Hepatocyte (in vitro differentiated cells): ENCODE data around the gene PPP5C. TPM values are rescaled to one million over a fixed set of nuclear protein-coding genes. Genes with fewer than 3 reads are reported as not detected.
A peak's percentile ranks its signal among the peaks of the same experiment; 100 is the strongest.

ENCODE experiments used
- DNase-seq: peaks from one replicate; pipeline ENCODE4 v3.0.0-alpha.2; 2016; ENCODE audit warnings: low spot score
- H2AFZ ChIP-seq: fragments of 200-600 bp; sonication (generic); 2 replicates; pipeline ENCODE4 v1.6.0; 2016; ENCODE audit warnings: antibody characterized with exemption, mild to moderate bottlenecking
- H3K27ac ChIP-seq: fragments of 200-600 bp; sonication (generic); 2 replicates; pipeline ENCODE4 v1.5.1; 2016; ENCODE audit warnings: mild to moderate bottlenecking
- H3K27me3 ChIP-seq: fragments of 200-600 bp; sonication (generic); 2 replicates; pipeline ENCODE4 v1.6.1; 2016
- H3K36me3 ChIP-seq: fragments of 200-600 bp; sonication (generic); replicated peaks from 2 replicates; pipeline ENCODE4 v1.5.1; 2016; ENCODE audit warnings: low read depth; ENCODE audit not compliant: insufficient read depth
- H3K4me1 ChIP-seq: fragments of 200-600 bp; sonication (generic); 2 replicates; pipeline ENCODE4 v1.5.1; 2016; ENCODE audit warnings: mild to moderate bottlenecking, moderate library complexity; ENCODE audit not compliant: insufficient read depth
- H3K4me2 ChIP-seq: fragments of 200-600 bp; sonication (generic); 2 replicates; pipeline ENCODE4 v1.6.0; 2016
- H3K4me3 ChIP-seq: fragments of 200-600 bp; sonication (generic); 2 replicates; pipeline ENCODE4 v1.5.1; 2016; ENCODE audit warnings: mild to moderate bottlenecking
- H3K79me2 ChIP-seq: fragments of 200-600 bp; sonication (generic); 2 replicates; pipeline ENCODE4 v1.6.0; 2017; ENCODE audit warnings: mild to moderate bottlenecking
- H3K9me2 ChIP-seq: fragments of 200-600 bp; sonication (generic); replicated peaks from 2 replicates; pipeline ENCODE4 v1.6.0; 2017; ENCODE audit warnings: mild to moderate bottlenecking; ENCODE audit not compliant: insufficient read depth
- H3K9me3 ChIP-seq: fragments of 200-600 bp; sonication (generic); 2 replicates; pipeline ENCODE4 v1.5.1; 2016; ENCODE audit warnings: low read depth, mild to moderate bottlenecking
- H4K20me1 ChIP-seq: fragments of 200-600 bp; sonication (generic); 2 replicates; pipeline ENCODE4 v1.6.0; 2016; ENCODE audit warnings: mild to moderate bottlenecking; ENCODE audit not compliant: insufficient read depth, poor library complexity, severe bottlenecking
- EZH2 ChIP-seq: fragments of 200-600 bp; sonication (generic); IDR thresholded peaks from 2 replicates; pipeline ENCODE4 v1.6.1; 2016; ENCODE audit warnings: antibody characterized with exemption, mild to moderate bottlenecking, borderline replicate concordance
- EZH2phosphoT487 ChIP-seq: fragments of 200-600 bp; sonication (generic); IDR thresholded peaks from one replicate; pipeline ENCODE4 v1.6.1; 2018; ENCODE audit warnings: antibody characterized with exemption, mild to moderate bottlenecking, low read depth, moderate library complexity; ENCODE audit not compliant: unreplicated experiment, severe bottlenecking
- WGBS: methylation state at CpG from one replicate; pipeline ENCODE4 v1.1.6; 2016; ENCODE audit warnings: low lambda C conversion rate; ENCODE audit errors: missing lambda C conversion rate; 5-methylcytosine and 5-hydroxymethylcytosine counted together
- polyA plus RNA-seq: library from polyadenylated mRNA; unstranded; fragments of >200 nt; fragmentation: Nextera tagmentation; extraction: Ambion mirVana; gene quantifications from 2 replicates; pipeline ENCODE4 v1.2.1, GENCODE V29; 2016
- total RNA-seq: library from RNA; depleted of rRNA; stranded (reverse); fragments of >200 nt; gene quantifications from 2 replicates; pipeline ENCODE4 v1.2.3, GENCODE V29; 2014
- TF ChIP-seq, protein P1 (sequence below): fragments of 200-600 bp; sonication (generic); IDR thresholded peaks from 2 replicates; pipeline ENCODE4 v1.5.1; 2016; ENCODE audit warnings: antibody characterized with exemption, mild to moderate bottlenecking; ENCODE audit not compliant: poor library complexity

Gene PPP5C
- total and polyA plus RNA-seq, 2 experiments from 2014 or later, result 51.2 to 68.8 TPM

DNA sequence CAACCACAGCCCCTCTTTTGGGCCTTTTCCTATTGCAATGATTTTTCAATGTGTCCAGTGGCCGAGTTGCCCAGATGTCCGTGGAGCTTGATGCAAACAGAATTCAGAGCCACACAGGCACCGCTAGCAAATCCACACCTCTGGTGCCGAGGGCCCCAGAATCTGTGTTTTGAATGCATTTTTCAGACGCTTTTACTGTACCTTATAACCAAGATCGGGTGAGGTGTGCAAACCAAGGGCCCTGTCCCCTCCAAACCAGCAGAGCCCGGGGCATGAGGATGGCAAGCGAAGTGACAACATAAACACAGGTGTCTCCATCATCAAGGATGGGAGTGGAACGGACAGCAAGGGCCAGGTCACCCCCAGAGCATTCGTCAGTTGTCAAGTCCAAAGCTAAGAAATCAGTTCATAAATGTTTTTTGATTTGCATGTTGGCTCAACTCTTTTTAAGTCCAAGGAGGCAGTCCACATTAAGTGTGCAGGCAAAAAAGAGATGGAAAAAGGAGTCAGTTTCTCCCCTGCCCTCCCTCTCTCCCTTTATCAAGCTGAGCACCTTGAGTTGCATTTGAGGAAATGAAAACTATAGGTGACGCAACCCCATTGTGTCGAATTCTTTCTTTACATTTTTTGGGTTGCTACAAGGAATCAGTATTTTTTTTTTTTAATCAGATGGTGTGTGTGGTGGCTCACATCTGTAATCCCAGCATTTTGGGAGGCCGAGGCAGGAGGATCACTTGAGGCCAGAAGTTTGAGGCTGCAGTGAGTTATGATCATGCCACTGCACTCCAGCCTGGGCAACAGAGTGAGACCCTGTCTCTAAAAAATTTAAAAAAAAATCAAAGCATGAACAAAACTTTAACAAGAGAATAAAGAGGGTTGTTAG is 63.6 kb downstream of the PPP5C start:
- Histone ChIP-seq H3K4me2 (peak overlapping the region; percentile 95), H2AFZ (no peak overlapping the region), H3K36me3 (no peaks in the 10 kb centered on the region), H3K9me3 (no peaks in the 10 kb centered on the region), H3K27ac (no peak overlapping the region), H3K9me2 (no peaks in the 10 kb centered on the region), H3K79me2 (peaks cover 39% of the 10 kb centered on the region), H3K4me1 (peaks cover 59% of the 10 kb centered on the region), H3K4me3 (no peak overlapping the region), H4K20me1 (peaks cover 21% of the 10 kb centered on the region), H3K27me3 (no peaks in the 10 kb centered on the region)
- 93% methylated on average over 13 of the region's 13 CpGs for whole genome bisulfite sequencing
- no peak for TF ChIP-seq EZH2
- TF ChIP-seq, protein P1, sequence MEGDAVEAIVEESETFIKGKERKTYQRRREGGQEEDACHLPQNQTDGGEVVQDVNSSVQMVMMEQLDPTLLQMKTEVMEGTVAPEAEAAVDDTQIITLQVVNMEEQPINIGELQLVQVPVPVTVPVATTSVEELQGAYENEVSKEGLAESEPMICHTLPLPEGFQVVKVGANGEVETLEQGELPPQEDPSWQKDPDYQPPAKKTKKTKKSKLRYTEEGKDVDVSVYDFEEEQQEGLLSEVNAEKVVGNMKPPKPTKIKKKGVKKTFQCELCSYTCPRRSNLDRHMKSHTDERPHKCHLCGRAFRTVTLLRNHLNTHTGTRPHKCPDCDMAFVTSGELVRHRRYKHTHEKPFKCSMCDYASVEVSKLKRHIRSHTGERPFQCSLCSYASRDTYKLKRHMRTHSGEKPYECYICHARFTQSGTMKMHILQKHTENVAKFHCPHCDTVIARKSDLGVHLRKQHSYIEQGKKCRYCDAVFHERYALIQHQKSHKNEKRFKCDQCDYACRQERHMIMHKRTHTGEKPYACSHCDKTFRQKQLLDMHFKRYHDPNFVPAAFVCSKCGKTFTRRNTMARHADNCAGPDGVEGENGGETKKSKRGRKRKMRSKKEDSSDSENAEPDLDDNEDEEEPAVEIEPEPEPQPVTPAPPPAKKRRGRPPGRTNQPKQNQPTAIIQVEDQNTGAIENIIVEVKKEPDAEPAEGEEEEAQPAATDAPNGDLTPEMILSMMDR, result no peak
- no peak for TF ChIP-seq EZH2phosphoT487
- DNase-seq, result no peak

- no peaks in the 10 kb centered on the region for H3K27me3 ChIP-seq
These were observed 64.4 kb downstream of the PPP5C start for GRCh38 chr19:46411088-46411924.

DNA sequence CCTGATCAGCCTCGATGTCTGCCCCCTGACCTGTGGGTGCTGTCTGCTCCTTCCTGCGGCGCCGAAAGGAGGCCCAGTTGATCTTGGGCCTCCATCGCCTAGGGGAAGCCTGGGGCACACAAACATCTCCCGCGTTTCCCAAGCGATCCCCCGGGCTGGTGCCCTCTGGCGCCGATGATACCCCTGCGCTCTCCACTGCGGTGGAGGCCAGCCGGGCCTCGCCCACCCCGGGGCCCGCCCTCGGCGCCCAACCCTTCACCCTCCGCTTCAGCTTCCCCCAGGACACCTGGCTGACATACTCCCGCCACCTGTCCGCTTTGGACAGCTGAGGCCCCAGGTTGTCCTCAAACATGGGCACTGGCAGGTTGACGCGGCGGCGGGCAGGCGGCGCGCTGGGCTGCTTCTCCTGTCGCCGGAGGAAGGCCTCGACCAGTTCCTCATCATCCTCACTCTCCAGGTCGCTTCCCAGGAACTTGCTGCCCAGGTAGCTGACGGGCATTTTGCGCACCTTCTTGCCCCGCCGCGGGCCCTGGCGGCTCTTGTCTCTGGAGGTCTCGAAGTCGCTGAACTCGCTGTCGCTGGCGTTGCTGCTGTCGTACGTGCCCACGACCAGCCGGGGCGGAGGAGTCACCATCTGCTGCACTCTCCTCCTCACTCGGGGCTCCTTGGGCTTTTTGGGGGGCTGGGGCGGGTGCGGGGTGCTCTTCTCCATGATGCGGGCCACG is 65.2 kb downstream of the PPP5C start:
- Histone ChIP-seq H3K27me3 (no peaks in the 10 kb centered on the region), H3K9me3 (no peaks in the 10 kb centered on the region), H3K4me1 (peaks cover 65% of the 10 kb centered on the region), H3K79me2 (peaks cover 39% of the 10 kb centered on the region), H4K20me1 (peaks cover 21% of the 10 kb centered on the region), H3K27ac (peak overlapping the region; percentile 94), H2AFZ (no peak overlapping the region), H3K4me3 (peak overlapping the region; percentile 77), H3K9me2 (no peaks in the 10 kb centered on the region), H3K4me2 (peak overlapping the region; percentile 95), H3K36me3 (no peaks in the 10 kb centered on the region)
- TF ChIP-seq, protein P1, result no peak
- no peak for TF ChIP-seq EZH2phosphoT487
- no peak for TF ChIP-seq EZH2
- DNase-seq, result peak; percentile 40
- 10% methylated on average over 42 of the region's 54 CpGs for WGBS

More at GRCh38 chr19:46411088-46411924, 64.4 kb downstream of the PPP5C start:
- H3K27ac ChIP-seq, result peak overlapping the region; percentile 94
- TF ChIP-seq, protein P1, result no peak
- TF ChIP-seq EZH2phosphoT487 (no peak), EZH2 (no peak)
- DNase-seq, result peak; percentile 4
- no peaks in the 10 kb centered on the region for H3K9me2 ChIP-seq
- WGBS, result 72% methylated on average over 13 of the region's 13 CpGs
- H4K20me1 ChIP-seq, result peaks cover 21% of the 10 kb centered on the region
- H3K79me2 ChIP-seq, result peaks cover 39% of the 10 kb centered on the region
- H3K4me3 ChIP-seq, result peak overlapping the region; percentile 77
- H3K4me2 ChIP-seq, result peak overlapping the region; percentile 95
- no peaks in the 10 kb centered on the region for H3K36me3 ChIP-seq
- no peaks in the 10 kb centered on the region for H3K9me3 ChIP-seq
- peaks cover 63% of the 10 kb centered on the region for H3K4me1 ChIP-seq
- no peak overlapping the region for H2AFZ ChIP-seq
